Testis (tissue), 2 donors: ENCODE data around the gene MAN2A1.

Source experiments
- POLR2A ChIP-seq: fragments of 450-650 bp; IDR thresholded peaks from one replicate; pipeline ENCODE4 v1.6.1; 2017; ENCODE audit warnings: antibody characterized with exemption, mild to moderate bottlenecking, moderate library complexity
- TF ChIP-seq, protein P1 (sequence below), 3 experiments: fragments of 450-650 bp in 2 of 3; fragments of 200-600 bp in 1 of 3; sonication (generic) in 1 of 3; IDR thresholded peaks; one replicate each; pipeline ENCODE4 v1.5.1; 2016 to 2019; ENCODE audit warnings: antibody characterized with exemption in 3 of 3, mild to moderate bottlenecking in 2 of 3, moderate library complexity in 1 of 3

DNA sequence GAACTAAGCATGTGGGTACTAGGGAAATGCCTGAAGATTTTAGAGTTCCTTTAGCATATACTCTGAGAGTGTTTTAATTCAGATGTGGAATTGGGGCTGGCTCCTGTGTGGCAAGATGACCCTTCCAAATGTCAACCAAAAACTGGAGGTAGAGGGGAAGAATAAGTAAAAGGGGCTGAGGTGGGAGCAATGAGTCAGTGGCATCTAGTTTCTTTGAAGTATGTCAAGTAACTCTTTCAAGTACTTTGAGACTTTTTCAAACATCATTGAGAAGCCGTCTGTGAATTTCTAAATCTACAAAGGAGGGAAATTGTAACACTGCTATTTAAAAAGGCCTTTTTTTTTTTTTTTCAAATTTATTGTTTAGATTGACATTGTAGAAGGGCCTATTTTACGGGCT, 184.4 kb downstream of the MAN2A1 start:
- TF ChIP-seq, protein P1, sequence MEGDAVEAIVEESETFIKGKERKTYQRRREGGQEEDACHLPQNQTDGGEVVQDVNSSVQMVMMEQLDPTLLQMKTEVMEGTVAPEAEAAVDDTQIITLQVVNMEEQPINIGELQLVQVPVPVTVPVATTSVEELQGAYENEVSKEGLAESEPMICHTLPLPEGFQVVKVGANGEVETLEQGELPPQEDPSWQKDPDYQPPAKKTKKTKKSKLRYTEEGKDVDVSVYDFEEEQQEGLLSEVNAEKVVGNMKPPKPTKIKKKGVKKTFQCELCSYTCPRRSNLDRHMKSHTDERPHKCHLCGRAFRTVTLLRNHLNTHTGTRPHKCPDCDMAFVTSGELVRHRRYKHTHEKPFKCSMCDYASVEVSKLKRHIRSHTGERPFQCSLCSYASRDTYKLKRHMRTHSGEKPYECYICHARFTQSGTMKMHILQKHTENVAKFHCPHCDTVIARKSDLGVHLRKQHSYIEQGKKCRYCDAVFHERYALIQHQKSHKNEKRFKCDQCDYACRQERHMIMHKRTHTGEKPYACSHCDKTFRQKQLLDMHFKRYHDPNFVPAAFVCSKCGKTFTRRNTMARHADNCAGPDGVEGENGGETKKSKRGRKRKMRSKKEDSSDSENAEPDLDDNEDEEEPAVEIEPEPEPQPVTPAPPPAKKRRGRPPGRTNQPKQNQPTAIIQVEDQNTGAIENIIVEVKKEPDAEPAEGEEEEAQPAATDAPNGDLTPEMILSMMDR (IDR thresholded peaks at IDR 0.05) = no peak
- TF ChIP-seq POLR2A = no peak
